A549 treated with AZD9567 at 1 μM for 4 hours (cell line): Measurements from ENCODE around the gene PXYLP1. TPM values are rescaled to one million over a fixed set of nuclear protein-coding genes. Genes with fewer than 3 reads are reported as not detected.

ENCODE experiments used
- total RNA-seq: library from RNA; stranded (reverse); fragments of 200-300 nt; extraction: Qiagen RNA extraction; gene quantifications from 5 replicates; pipeline ENCODE4 v1.2.3, GENCODE V29; 2022; ENCODE audit not compliant: insufficient read depth

The PXYLP1 gene, protein sequence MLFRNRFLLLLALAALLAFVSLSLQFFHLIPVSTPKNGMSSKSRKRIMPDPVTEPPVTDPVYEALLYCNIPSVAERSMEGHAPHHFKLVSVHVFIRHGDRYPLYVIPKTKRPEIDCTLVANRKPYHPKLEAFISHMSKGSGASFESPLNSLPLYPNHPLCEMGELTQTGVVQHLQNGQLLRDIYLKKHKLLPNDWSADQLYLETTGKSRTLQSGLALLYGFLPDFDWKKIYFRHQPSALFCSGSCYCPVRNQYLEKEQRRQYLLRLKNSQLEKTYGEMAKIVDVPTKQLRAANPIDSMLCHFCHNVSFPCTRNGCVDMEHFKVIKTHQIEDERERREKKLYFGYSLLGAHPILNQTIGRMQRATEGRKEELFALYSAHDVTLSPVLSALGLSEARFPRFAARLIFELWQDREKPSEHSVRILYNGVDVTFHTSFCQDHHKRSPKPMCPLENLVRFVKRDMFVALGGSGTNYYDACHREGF
- total RNA-seq, result 11.3 to 15.4 TPM (median 14.4 TPM) in 5 replicates

DNA sequence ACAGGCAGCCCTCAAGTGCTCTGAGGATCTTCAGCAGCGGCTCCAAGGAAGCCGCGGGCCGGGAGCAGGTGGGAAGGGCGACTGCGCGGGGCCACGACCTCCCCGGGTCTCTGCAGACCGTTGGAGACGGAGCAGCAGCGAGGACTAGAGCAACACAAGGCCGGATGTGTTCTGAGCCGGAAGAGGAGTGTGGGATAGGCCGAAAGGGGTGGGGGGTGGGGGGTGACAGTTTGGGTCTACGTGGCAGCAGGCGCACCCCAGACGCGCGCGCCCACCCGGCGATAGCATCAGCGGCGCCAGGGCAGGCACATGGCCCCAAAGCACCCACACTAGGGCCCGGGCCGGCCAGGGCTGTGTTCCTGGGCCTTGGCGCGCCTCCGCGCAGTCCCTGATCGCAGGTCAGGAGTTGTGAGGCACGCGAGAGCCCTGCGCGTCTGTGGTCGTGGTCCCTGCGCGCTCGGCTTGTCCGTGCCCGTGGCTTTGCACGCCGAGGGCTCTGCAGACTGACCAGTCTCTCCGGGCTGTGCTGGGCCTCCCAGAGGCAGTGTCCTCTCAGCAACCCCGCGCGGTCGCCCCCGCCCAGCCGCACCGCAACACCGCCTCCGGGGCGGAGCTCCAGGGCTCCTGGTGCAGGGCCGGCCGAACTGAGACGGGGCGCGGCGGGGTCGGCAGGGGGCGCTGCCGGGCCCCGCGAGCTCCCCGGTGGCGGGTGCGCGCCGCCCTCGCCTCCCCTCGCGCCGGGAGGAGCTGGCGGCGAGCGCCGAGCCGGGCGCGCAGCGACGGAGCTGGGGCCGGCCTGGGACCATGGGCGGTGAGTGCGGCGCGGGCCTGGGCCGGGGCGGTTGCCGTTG is at the start of gene PXYLP1:
Gene PXYLP1, plus strand, starts transcription at position 725 of the 851 bp plus-strand sequence. CDS start 28,351 bp downstream, outside the sequence.

Other genes starting within 250 kb of the PXYLP1 start
- 0.15 to 0.31 TPM (median 0.23 TPM) in 4 of 5 replicates, not detected in the other for gene SPSB4, start 180.5 kb upstream of the PXYLP1 start, total RNA-seq
- 51.8 to 92.3 TPM (median 70.8 TPM) in 5 replicates for gene ZBTB38, start 136.7 kb downstream of the PXYLP1 start, total RNA-seq